Keratinocyte (primary cell): ENCODE results near the gene DTNBP1. TPM values are rescaled to one million over a fixed set of nuclear protein-coding genes. Genes with fewer than 3 reads are reported as not detected.
A peak's percentile ranks its signal among the peaks of the same experiment; 100 is the strongest.
"Not testable (repeated sequence)": the region's sequence is repeated elsewhere in the genome, so short reads cannot be mapped to it uniquely, and the experiment has no call there.

Source experiments
- DNase-seq: peaks from one replicate; pipeline ENCODE4 v3.0.0-alpha.2; 2011; ENCODE audit warnings: low read depth, missing footprints, low spot score
- FAIRE-seq: peaks from 2 replicates; lab custom pipeline; 2011; peaks lifted over from hg19 to GRCh38; lab: Jason Lieb, UNC
- H2AFZ ChIP-seq: 2 replicates; pipeline ENCODE4 v1.6.0; 2012; ENCODE audit warnings: low read length, control low read depth, inconsistent platforms; ENCODE audit not compliant: control insufficient read depth
- H3K27ac ChIP-seq: 2 replicates; pipeline ENCODE4 v1.5.1; 2011; ENCODE audit warnings: low read length; ENCODE audit not compliant: control insufficient read depth, insufficient read depth
- H3K27me3 ChIP-seq: 3 replicates; pipeline ENCODE4 v1.6.0; 2011; ENCODE audit warnings: low read length; ENCODE audit not compliant: control insufficient read depth, insufficient read depth; ENCODE audit errors: extremely low read depth
- H3K36me3 ChIP-seq, 2 experiments: 2 replicates in 1 of 2; 3 replicates in 1 of 2; pipeline ENCODE4 v1.5.1; 2011; ENCODE audit warnings: low read length in 2 of 2, mild to moderate bottlenecking in 1 of 2; ENCODE audit not compliant: control insufficient read depth in 2 of 2, insufficient read depth in 2 of 2; ENCODE audit errors: extremely low read depth in 1 of 2
- H3K4me1 ChIP-seq: 3 replicates; pipeline ENCODE4 v1.5.1; 2011; ENCODE audit warnings: low read length; ENCODE audit not compliant: control insufficient read depth, insufficient read depth; ENCODE audit errors: extremely low read depth
- H3K4me2 ChIP-seq: 3 replicates; pipeline ENCODE4 v1.6.0; 2011; ENCODE audit warnings: low read depth, low read length; ENCODE audit not compliant: control insufficient read depth, insufficient read depth; ENCODE audit errors: extremely low read depth
- H3K4me3 ChIP-seq, 3 experiments: fragments of 200-600 bp in 1 of 3; sonication (generic) in 1 of 3; 2 replicates in 2 of 3; 3 replicates in 1 of 3; pipeline ENCODE4 v1.5.1; 2011 to 2016; ENCODE audit warnings: low read length in 3 of 3, mild to moderate bottlenecking in 3 of 3, control low read depth in 2 of 3, inconsistent platforms in 1 of 3, low read depth in 1 of 3, mixed read lengths in 1 of 3, mixed run types in 1 of 3, moderate library complexity in 1 of 3; ENCODE audit not compliant: control insufficient read depth in 2 of 3, insufficient read depth in 2 of 3; ENCODE audit errors: extremely low read depth in 1 of 3
- H3K79me2 ChIP-seq: 2 replicates; pipeline ENCODE4 v1.6.0; 2012; ENCODE audit warnings: low read length; ENCODE audit not compliant: control insufficient read depth, insufficient read depth
- H3K9ac ChIP-seq: 3 replicates; pipeline ENCODE4 v1.6.0; 2011; ENCODE audit warnings: low read length; ENCODE audit not compliant: control insufficient read depth, insufficient read depth; ENCODE audit errors: extremely low read depth
- H3K9me1 ChIP-seq: 3 replicates; pipeline ENCODE4 v1.6.0; 2011; ENCODE audit warnings: low read length; ENCODE audit not compliant: control insufficient read depth, insufficient read depth; ENCODE audit errors: extremely low read depth
- H3K9me3 ChIP-seq: 2 replicates; pipeline ENCODE4 v1.5.1; 2012; ENCODE audit warnings: low read depth, low read length; ENCODE audit not compliant: control insufficient read depth
- H4K20me1 ChIP-seq: 3 replicates; pipeline ENCODE4 v1.6.0; 2011; ENCODE audit warnings: low read length; ENCODE audit not compliant: control insufficient read depth, insufficient read depth; ENCODE audit errors: extremely low read depth
- EZH2 ChIP-seq: IDR thresholded peaks from one replicate; pipeline ENCODE4 v1.6.1; 2012; ENCODE audit warnings: inconsistent platforms, mild to moderate bottlenecking, low read length, moderate library complexity
- dilution Hi-C: fragments of 300-500 bp; cut with MboI; formaldehyde crosslinking; loops from one replicate; pipeline ENCODE4 v1.7.0; 2020; ENCODE audit warnings: low sequenced_read_pairs; ENCODE audit not compliant: extremely low pct_ligation_motif_present
- polyA plus RNA-seq, 5 experiments: library from polyadenylated mRNA; depleted of rRNA in 3 of 5; stranded (reverse) in 3 of 5; stranded (forward) in 1 of 5; unstranded in 1 of 5; fragments of >200 nt; gene quantifications; 1 replicate in 1 of 5; 2 replicates in 3 of 5; 3 replicates in 1 of 5; pipeline versions ENCODE4 v1.2.1 to v1.2.3, GENCODE V29; 2011 to 2012; ENCODE audit warnings: missing spikeins in 2 of 5, low read depth in 1 of 5, low replicate concordance in 1 of 5
- TF ChIP-seq, protein P1 (sequence below), 3 experiments: IDR thresholded peaks in 1 of 3; conservative IDR thresholded peaks in 1 of 3; optimal IDR thresholded peaks in 1 of 3; 2 replicates in 2 of 3; 3 replicates in 1 of 3; pipeline versions ENCODE3 to v1.5.1; 2011; ENCODE audit warnings: low read length in 3 of 3, mild to moderate bottlenecking in 3 of 3, moderate library complexity in 2 of 3, control low read depth in 1 of 3, inconsistent platforms in 1 of 3; ENCODE audit not compliant: insufficient read depth in 2 of 3; ENCODE audit errors: extremely low read depth in 1 of 3

The DTNBP1 gene
- polyA plus RNA-seq, 1 donor (not counting 4 experiments of a cell fraction or from before 2014, with no cell fraction given): 11.5 TPM

DNA sequence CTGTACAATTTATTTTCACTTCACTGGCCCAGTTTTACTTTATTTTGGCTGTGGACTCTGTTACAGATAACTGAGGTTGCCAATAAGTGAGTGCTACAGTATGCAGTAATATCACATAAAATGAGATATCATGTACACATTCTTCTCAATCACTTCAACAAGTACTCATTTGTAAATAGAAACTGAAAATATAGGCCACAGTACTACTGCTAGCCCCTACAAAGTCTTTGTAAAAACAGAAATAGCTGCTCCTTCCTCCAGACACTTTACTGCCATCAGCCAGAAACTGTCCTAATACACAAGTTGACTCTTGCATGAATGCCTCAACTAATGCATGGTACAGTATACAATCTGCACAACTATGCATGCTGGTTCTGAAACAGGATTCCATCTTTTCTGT, 9.2 kb downstream of the DTNBP1 start:
- H3K9me1 ChIP-seq: no peaks in the 10 kb centered on the region
- no peak overlapping the region for H2AFZ ChIP-seq
- DNase-seq (no peak), FAIRE-seq (peak; percentile 34)
- no peak overlapping the region for H3K27ac ChIP-seq
- H3K4me2 ChIP-seq: no peak overlapping the region
- no peaks in the 10 kb centered on the region for H3K36me3 ChIP-seq
- no peaks in the 10 kb centered on the region for H3K4me1 ChIP-seq
- TF ChIP-seq EZH2: no peak
- TF ChIP-seq, protein P1, sequence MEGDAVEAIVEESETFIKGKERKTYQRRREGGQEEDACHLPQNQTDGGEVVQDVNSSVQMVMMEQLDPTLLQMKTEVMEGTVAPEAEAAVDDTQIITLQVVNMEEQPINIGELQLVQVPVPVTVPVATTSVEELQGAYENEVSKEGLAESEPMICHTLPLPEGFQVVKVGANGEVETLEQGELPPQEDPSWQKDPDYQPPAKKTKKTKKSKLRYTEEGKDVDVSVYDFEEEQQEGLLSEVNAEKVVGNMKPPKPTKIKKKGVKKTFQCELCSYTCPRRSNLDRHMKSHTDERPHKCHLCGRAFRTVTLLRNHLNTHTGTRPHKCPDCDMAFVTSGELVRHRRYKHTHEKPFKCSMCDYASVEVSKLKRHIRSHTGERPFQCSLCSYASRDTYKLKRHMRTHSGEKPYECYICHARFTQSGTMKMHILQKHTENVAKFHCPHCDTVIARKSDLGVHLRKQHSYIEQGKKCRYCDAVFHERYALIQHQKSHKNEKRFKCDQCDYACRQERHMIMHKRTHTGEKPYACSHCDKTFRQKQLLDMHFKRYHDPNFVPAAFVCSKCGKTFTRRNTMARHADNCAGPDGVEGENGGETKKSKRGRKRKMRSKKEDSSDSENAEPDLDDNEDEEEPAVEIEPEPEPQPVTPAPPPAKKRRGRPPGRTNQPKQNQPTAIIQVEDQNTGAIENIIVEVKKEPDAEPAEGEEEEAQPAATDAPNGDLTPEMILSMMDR (optimal IDR thresholded peaks at IDR 0.05 in 1 of 3, IDR thresholded peaks at IDR 0.05 in 1 of 3, conservative IDR thresholded peaks at IDR 0.05 in 1 of 3; ENCODE audit: extremely low read depth in 1 of 3, insufficient read depth in 2 of 3, low read length in 3 of 3): no peak
- no peaks in the 10 kb centered on the region for H3K79me2 ChIP-seq
- dilution Hi-C loops: no loop called here
- H3K4me3 ChIP-seq: no peak overlapping the region
- H3K9ac ChIP-seq: no peak overlapping the region
- H3K27me3 ChIP-seq: no peaks in the 10 kb centered on the region
- H4K20me1 ChIP-seq: no peaks in the 10 kb centered on the region
- no peaks in the 10 kb centered on the region for H3K9me3 ChIP-seq

DNA sequence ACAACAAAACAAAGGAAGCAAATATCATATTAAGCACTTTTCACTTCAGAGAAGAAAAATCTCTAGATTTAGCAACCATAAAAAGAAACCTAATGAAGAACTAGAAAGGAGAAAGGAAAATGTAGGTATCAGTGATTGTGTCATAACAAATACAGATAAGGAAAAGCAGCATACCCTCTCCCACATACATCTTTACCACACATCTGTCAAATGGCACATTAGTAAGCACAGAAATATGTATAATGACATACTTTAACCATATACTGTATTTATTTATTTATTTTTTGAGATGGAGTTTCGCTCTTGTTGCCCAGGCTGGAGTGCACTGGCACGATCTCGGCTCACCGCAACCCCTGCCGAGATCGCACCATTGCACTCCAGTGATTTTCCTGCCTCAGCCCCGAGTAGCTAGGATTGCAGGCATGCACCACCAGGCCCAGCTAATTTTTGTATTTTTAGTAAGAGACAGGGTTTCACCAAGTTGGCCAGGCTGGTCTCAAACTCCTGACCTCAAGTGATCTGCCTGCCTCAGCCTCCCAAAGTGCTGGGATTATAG, 12.7 kb downstream of the DTNBP1 start:
- H3K27me3 ChIP-seq, FAIRE-seq, H3K9me3 ChIP-seq: not testable (repeated sequence)

DNA sequence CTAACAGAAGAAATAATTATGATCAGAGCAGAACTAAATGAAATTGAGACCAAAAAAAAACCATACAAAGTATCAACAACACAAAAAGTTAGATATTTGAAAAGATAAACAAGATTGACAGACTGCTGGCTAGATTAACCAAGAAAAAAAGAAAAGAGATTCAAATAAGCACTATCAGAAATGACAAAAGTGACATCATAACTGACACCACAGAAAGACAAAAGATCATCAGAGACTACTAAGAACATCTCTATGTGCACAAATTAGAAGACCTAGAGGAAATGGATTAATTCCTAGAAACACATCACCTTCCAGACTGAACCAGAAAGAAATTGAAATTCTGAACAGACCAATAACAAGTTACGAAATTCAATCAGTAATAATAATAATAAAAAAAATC, 17.9 kb downstream of the DTNBP1 start:
- DNase-seq: no peak
- H4K20me1 ChIP-seq: peaks cover 4% of the 10 kb centered on the region
- peaks cover 3% of the 10 kb centered on the region for H3K9me3 ChIP-seq
- no peak overlapping the region for H3K4me3 ChIP-seq
- no peak overlapping the region for H3K9ac ChIP-seq
- no peaks in the 10 kb centered on the region for H3K27me3 ChIP-seq
- TF ChIP-seq, protein P1 (optimal IDR thresholded peaks at IDR 0.05 in 1 of 3, IDR thresholded peaks at IDR 0.05 in 1 of 3, conservative IDR thresholded peaks at IDR 0.05 in 1 of 3; ENCODE audit: extremely low read depth in 1 of 3, insufficient read depth in 2 of 3, low read length in 3 of 3): no peak
- TF ChIP-seq EZH2: no peak
- no peak overlapping the region for H3K4me2 ChIP-seq
- H3K27ac ChIP-seq: no peak overlapping the region
- FAIRE-seq: no peak
- no peaks in the 10 kb centered on the region for H3K36me3 ChIP-seq
- no peak overlapping the region for H2AFZ ChIP-seq
- dilution Hi-C loops: no loop called here
- H3K79me2 ChIP-seq: no peaks in the 10 kb centered on the region
- H3K9me1 ChIP-seq: no peaks in the 10 kb centered on the region
- peaks cover 8% of the 10 kb centered on the region for H3K4me1 ChIP-seq

More for the DNA sequence above, 12.7 kb downstream of the DTNBP1 start:
- H3K4me3 ChIP-seq, H3K27ac ChIP-seq, H2AFZ ChIP-seq, H3K4me1 ChIP-seq, H3K79me2 ChIP-seq, H3K4me2 ChIP-seq, H3K9ac ChIP-seq, H3K36me3 ChIP-seq, H4K20me1 ChIP-seq, DNase-seq, dilution Hi-C loops, H3K9me1 ChIP-seq: not testable (repeated sequence)
